GM23338 (cell line): ENCODE data around the gene ACSM4. TPM values are rescaled to one million over a fixed set of nuclear protein-coding genes. Genes with fewer than 3 reads are reported as not detected.

ENCODE experiments used
- ATAC-seq: fragments of 200-7000 bp; cut with Tn5 transposase; 3 replicates; pipeline ENCODE4 v1.9.1; 2020
- DNase-seq: peaks from one replicate; pipeline ENCODE4 v3.0.0-alpha.2; 2015; ENCODE audit warnings: low spot score
- H2AFZ ChIP-seq: fragments of 200-600 bp; sonication (generic); 2 replicates; pipeline ENCODE4 v1.8.0; 2016; ENCODE audit warnings: antibody characterized with exemption, mild to moderate bottlenecking, moderate library complexity
- H3F3A ChIP-seq: fragments of 200-600 bp; sonication (generic); replicated peaks from 2 replicates; pipeline ENCODE4 v1.8.0; 2017; ENCODE audit warnings: antibody characterized with exemption, mixed run types, low read depth
- H3K27ac ChIP-seq: fragments of 200-600 bp; sonication (generic); 2 replicates; pipeline ENCODE4 v1.6.1; 2016; ENCODE audit warnings: low read depth
- H3K27me3 ChIP-seq: fragments of 200-600 bp; sonication (generic); 2 replicates; pipeline ENCODE4 v1.8.0; 2016; ENCODE audit warnings: mild to moderate bottlenecking, mixed run types, moderate library complexity; ENCODE audit not compliant: insufficient read depth
- H3K36me3 ChIP-seq: fragments of 200-600 bp; sonication (generic); 2 replicates; pipeline ENCODE4 v1.8.0; 2016; ENCODE audit warnings: mild to moderate bottlenecking; ENCODE audit not compliant: insufficient read depth
- H3K4me1 ChIP-seq: fragments of 200-600 bp; sonication (generic); 2 replicates; pipeline ENCODE4 v1.8.0; 2016; ENCODE audit warnings: mild to moderate bottlenecking, moderate library complexity; ENCODE audit not compliant: insufficient read depth
- H3K4me2 ChIP-seq: fragments of 200-600 bp; sonication (generic); 2 replicates; pipeline ENCODE4 v1.7.1; 2017; ENCODE audit warnings: mixed run types
- H3K4me3 ChIP-seq: fragments of 200-600 bp; sonication (generic); 2 replicates; pipeline ENCODE4 v1.6.1; 2016; ENCODE audit warnings: mixed run types
- H3K79me2 ChIP-seq: fragments of 200-600 bp; sonication (generic); replicated peaks from 2 replicates; pipeline ENCODE4 v1.8.0; 2017; ENCODE audit warnings: mild to moderate bottlenecking; ENCODE audit not compliant: insufficient read depth
- H3K9me2 ChIP-seq: fragments of 200-600 bp; sonication (generic); 2 replicates; pipeline ENCODE4 v1.8.0; 2017; ENCODE audit not compliant: insufficient read depth
- H4K20me1 ChIP-seq: fragments of 200-600 bp; sonication (generic); replicated peaks from 2 replicates; pipeline ENCODE4 v1.8.0; 2017; ENCODE audit warnings: mild to moderate bottlenecking; ENCODE audit not compliant: insufficient read depth
- H3K27ac Mint-ChIP-seq: 2 replicates; pipeline ENCODE4 v1.8.0; 2020; ENCODE audit warnings: inconsistent platforms, mild to moderate bottlenecking, moderate library complexity, mixed read lengths
- H3K27me3 Mint-ChIP-seq: 3 replicates; pipeline ENCODE4 v1.8.0; 2022; ENCODE audit warnings: low read depth, mild to moderate bottlenecking, moderate library complexity, mixed read lengths, inconsistent platforms; ENCODE audit not compliant: insufficient read depth, poor library complexity
- H3K36me3 Mint-ChIP-seq: 3 replicates; pipeline ENCODE4 v1.8.0; 2021; ENCODE audit warnings: low read depth, mild to moderate bottlenecking, inconsistent platforms, moderate library complexity, mixed read lengths
- H3K4me1 Mint-ChIP-seq: 3 replicates; pipeline ENCODE4 v1.8.0; 2020; ENCODE audit warnings: mild to moderate bottlenecking, inconsistent platforms, mixed read lengths
- H3K4me3 Mint-ChIP-seq: 3 replicates; pipeline ENCODE4 v1.8.0; 2021; ENCODE audit warnings: moderate library complexity, mild to moderate bottlenecking, inconsistent platforms, mixed read lengths
- H3K9me3 Mint-ChIP-seq: 3 replicates; pipeline ENCODE4 v1.8.0; 2020; ENCODE audit warnings: moderate library complexity, mild to moderate bottlenecking, inconsistent platforms, mixed read lengths
- CREB1 ChIP-seq: fragments of 250-450 bp; sonication (Bioruptor Pico); IDR thresholded peaks from 2 replicates; pipeline ENCODE4 v1.5.0; 2020; ENCODE audit warnings: low read depth, mild to moderate bottlenecking, moderate library complexity
- EZH2 ChIP-seq: fragments of 200-600 bp; sonication (generic); IDR thresholded peaks from one replicate; pipeline ENCODE4 v1.8.0; 2017; ENCODE audit warnings: antibody characterized with exemption, mild to moderate bottlenecking, low read depth; ENCODE audit not compliant: unreplicated experiment
- NANOG ChIP-seq: IDR thresholded peaks from 2 replicates; pipeline ENCODE4 v1.6.1; 2016; ENCODE audit warnings: antibody characterized with exemption, borderline replicate concordance
- REST ChIP-seq: IDR thresholded peaks from one replicate; pipeline ENCODE4 v1.6.1; 2018; ENCODE audit warnings: antibody characterized with exemption; ENCODE audit not compliant: unreplicated experiment
- ZNF114 ChIP-seq: fragments of 250-450 bp; sonication (Bioruptor Pico); IDR thresholded peaks from 2 replicates; pipeline ENCODE4 v1.5.0; 2020; ENCODE audit warnings: mild to moderate bottlenecking, moderate library complexity
- ZNF331 ChIP-seq: fragments of 250-450 bp; sonication (Bioruptor Pico); IDR thresholded peaks from 2 replicates; pipeline ENCODE4 v1.5.0; 2020; ENCODE audit warnings: low read depth, mild to moderate bottlenecking, moderate library complexity
- polyA plus RNA-seq: library from polyadenylated mRNA; unstranded; fragments of >200 nt; fragmentation: Nextera tagmentation; extraction: Ambion mirVana; gene quantifications from 2 replicates; pipeline ENCODE4 v1.2.1, GENCODE V29; 2016
- total RNA-seq: library from RNA; depleted of rRNA; stranded (reverse); fragments of >200 nt; shearing (Covaris generic); gene quantifications from 2 replicates; pipeline ENCODE4 v1.2.3, GENCODE V29; 2014
- TF ChIP-seq, protein P1 (sequence below): fragments of 250-450 bp; sonication (Bioruptor Pico); IDR thresholded peaks from 2 replicates; pipeline ENCODE4 v1.5.0; 2020; ENCODE audit warnings: mild to moderate bottlenecking, moderate library complexity

Gene ACSM4
- total and polyA plus RNA-seq, 2 experiments from 2014 or later: not detected

DNA sequence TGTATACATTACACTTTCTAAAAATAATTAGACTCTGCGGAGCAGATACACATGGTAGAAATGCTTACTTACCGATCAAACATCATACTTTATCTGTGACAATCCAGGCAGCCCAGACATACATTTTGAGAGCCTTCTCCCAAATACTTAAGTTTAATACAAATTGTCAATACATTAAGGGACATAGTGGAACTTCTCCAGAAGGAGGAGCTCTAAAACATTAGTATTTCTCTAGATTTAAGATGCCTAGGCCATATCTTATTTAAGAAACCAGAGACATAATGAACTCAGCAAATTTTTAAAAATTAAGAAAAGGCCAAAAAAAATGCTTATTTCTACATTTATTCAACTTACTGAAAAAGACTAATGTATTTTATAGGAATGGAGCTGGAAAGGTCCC is 16.1 kb downstream of the ACSM4 start (continued):
- TF ChIP-seq, protein P1, sequence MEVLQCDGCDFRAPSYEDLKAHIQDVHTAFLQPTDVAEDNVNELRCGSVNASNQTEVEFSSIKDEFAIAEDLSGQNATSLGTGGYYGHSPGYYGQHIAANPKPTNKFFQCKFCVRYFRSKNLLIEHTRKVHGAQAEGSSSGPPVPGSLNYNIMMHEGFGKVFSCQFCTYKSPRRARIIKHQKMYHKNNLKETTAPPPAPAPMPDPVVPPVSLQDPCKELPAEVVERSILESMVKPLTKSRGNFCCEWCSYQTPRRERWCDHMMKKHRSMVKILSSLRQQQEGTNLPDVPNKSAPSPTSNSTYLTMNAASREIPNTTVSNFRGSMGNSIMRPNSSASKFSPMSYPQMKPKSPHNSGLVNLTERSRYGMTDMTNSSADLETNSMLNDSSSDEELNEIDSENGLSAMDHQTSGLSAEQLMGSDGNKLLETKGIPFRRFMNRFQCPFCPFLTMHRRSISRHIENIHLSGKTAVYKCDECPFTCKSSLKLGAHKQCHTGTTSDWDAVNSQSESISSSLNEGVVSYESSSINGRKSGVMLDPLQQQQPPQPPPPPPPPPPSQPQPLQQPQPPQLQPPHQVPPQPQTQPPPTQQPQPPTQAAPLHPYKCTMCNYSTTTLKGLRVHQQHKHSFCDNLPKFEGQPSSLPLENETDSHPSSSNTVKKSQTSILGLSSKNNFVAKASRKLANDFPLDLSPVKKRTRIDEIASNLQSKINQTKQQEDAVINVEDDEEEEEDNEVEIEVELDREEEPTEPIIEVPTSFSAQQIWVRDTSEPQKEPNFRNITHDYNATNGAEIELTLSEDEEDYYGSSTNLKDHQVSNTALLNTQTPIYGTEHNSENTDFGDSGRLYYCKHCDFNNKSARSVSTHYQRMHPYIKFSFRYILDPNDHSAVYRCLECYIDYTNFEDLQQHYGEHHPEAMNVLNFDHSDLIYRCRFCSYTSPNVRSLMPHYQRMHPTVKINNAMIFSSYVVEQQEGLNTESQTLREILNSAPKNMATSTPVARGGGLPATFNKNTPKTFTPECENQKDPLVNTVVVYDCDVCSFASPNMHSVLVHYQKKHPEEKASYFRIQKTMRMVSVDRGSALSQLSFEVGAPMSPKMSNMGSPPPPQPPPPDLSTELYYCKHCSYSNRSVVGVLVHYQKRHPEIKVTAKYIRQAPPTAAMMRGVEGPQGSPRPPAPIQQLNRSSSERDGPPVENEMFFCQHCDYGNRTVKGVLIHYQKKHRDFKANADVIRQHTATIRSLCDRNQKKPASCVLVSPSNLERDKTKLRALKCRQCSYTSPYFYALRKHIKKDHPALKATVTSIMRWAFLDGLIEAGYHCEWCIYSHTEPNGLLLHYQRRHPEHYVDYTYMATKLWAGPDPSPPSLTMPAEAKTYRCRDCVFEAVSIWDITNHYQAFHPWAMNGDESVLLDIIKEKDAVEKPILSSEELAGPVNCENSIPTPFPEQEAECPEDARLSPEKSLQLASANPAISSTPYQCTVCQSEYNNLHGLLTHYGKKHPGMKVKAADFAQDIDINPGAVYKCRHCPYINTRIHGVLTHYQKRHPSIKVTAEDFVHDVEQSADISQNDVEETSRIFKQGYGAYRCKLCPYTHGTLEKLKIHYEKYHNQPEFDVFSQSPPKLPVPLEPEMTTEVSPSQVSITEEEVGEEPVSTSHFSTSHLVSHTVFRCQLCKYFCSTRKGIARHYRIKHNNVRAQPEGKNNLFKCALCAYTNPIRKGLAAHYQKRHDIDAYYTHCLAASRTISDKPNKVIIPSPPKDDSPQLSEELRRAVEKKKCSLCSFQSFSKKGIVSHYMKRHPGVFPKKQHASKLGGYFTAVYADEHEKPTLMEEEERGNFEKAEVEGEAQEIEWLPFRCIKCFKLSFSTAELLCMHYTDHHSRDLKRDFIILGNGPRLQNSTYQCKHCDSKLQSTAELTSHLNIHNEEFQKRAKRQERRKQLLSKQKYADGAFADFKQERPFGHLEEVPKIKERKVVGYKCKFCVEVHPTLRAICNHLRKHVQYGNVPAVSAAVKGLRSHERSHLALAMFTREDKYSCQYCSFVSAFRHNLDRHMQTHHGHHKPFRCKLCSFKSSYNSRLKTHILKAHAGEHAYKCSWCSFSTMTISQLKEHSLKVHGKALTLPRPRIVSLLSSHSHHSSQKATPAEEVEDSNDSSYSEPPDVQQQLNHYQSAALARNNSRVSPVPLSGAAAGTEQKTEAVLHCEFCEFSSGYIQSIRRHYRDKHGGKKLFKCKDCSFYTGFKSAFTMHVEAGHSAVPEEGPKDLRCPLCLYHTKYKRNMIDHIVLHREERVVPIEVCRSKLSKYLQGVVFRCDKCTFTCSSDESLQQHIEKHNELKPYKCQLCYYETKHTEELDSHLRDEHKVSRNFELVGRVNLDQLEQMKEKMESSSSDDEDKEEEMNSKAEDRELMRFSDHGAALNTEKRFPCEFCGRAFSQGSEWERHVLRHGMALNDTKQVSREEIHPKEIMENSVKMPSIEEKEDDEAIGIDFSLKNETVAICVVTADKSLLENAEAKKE: no peak
- no peak for TF ChIP-seq ZNF331 (CRISPR knock-in tag)

DNA sequence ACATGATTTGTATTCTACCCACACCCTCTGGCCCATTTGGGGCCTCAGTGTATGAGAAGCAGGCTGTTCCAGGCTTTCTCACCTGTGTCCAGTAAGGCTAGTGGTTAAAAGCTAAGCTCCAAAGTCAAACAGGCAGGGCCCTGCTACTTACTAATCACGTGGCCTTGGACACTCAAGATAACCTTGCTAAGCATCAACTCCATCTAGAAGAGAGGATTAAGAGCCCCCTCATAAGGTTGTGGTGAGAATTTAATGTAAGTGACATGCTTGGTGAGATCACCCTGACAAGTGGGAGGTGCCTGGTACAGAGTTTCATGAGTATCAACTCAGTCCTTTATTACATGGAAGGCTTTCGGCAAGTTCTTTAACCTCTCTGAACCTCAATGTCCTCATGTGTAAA is 17.8 kb downstream of the ACSM4 start:
- no peaks in the 10 kb centered on the region for H3K36me3 ChIP-seq
- H3K4me1 ChIP-seq: no peaks in the 10 kb centered on the region
- no peak overlapping the region for H3K4me3 ChIP-seq
- no peaks in the 10 kb centered on the region for H4K20me1 ChIP-seq
- H3K4me1 Mint-ChIP-seq: no peaks in the 10 kb centered on the region
- no peak overlapping the region for H3K4me2 ChIP-seq
- no peak overlapping the region for H3K27ac ChIP-seq
- H3K9me2 ChIP-seq: 0 out of 2 replicates have a peak, but pooled peaks cover 2% of the 10 kb centered on the region
- DNase-seq (no peak), ATAC-seq (no peak)
- TF ChIP-seq ZNF114 (CRISPR knock-in tag) (no peak), EZH2 (no peak)
- H3K27me3 ChIP-seq: no peaks in the 10 kb centered on the region
- H3F3A ChIP-seq: no peaks in the 10 kb centered on the region
- peaks cover 9% of the 10 kb centered on the region for H3K9me3 Mint-ChIP-seq
- no peaks in the 10 kb centered on the region for H3K79me2 ChIP-seq
- H3K36me3 Mint-ChIP-seq: peaks cover 3% of the 10 kb centered on the region
- H3K4me3 Mint-ChIP-seq: no peak overlapping the region
- peaks cover 2% of the 10 kb centered on the region for H3K27me3 Mint-ChIP-seq
- no peak overlapping the region for H3K27ac Mint-ChIP-seq
- no peak overlapping the region for H2AFZ ChIP-seq

- H3K4me1 ChIP-seq: no peaks in the 10 kb centered on the region
- peaks cover 9% of the 10 kb centered on the region for H3K9me3 Mint-ChIP-seq
- H3K4me3 Mint-ChIP-seq: no peak overlapping the region
- DNase-seq (no peak), ATAC-seq (no peak)
- H3K4me2 ChIP-seq: no peak overlapping the region
- H3K27ac ChIP-seq: no peak overlapping the region
- H3K36me3 Mint-ChIP-seq: peaks cover 3% of the 10 kb centered on the region
- H3K36me3 ChIP-seq: no peaks in the 10 kb centered on the region
- H3K4me3 ChIP-seq: no peak overlapping the region
- no peaks in the 10 kb centered on the region for H3K4me1 Mint-ChIP-seq
- H3K27ac Mint-ChIP-seq: no peak overlapping the region
- H3K79me2 ChIP-seq: no peaks in the 10 kb centered on the region
- no peak overlapping the region for H2AFZ ChIP-seq
- no peaks in the 10 kb centered on the region for H4K20me1 ChIP-seq
- H3K27me3 Mint-ChIP-seq: peaks cover 2% of the 10 kb centered on the region
- H3K27me3 ChIP-seq: no peaks in the 10 kb centered on the region
- H3F3A ChIP-seq: no peaks in the 10 kb centered on the region
- H3K9me2 ChIP-seq: 0 out of 2 replicates have a peak, but pooled peaks cover under 1% of the 10 kb centered on the region
- TF ChIP-seq NANOG (no peak), EZH2 (no peak), CREB1 (CRISPR knock-in tag) (no peak), REST (no peak)
Observed at GRCh38 chr12:7322599-7322998, 18.7 kb downstream of the ACSM4 start.
